ENCODE measurements around the gene TPCN2. TPM values are rescaled to one million over a fixed set of nuclear protein-coding genes. Genes with fewer than 3 reads are reported as not detected.
"Not testable (repeated sequence)": the region's sequence is repeated elsewhere in the genome, so short reads cannot be mapped to it uniquely, and the experiment has no call there.

Gene TPCN2
- total RNA-seq, 1 experiment from 2014 or later = 28.9 TPM

DNA sequence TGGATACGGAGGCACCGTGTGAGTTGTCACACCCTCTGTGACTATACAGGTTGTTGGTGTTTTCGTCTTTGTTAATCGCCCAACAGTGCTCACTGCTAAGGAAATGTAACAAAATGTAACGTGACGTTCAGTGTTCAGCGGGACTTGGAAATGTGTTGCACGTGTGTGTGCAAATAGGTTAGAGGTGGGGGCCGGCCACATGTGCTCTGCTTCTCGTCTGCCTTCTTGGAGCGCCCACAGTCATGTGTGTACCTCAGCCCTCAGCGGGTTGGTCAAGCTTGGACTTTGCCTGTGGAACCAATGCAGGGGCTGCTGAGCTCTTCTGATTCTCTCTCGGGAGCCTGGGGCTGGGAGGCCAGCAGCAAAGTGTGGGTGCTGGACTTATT lies 99.6 kb downstream of the TPCN2 start:
- Histone ChIP-seq H3K4me3 (ENCODE audit: low read depth, low read length, poor library complexity, severe bottlenecking) (no peak overlapping the region), H3K27ac (ENCODE audit: low read depth, low read length, poor library complexity, severe bottlenecking) (no peak overlapping the region), H3K9me3 (ENCODE audit: low read depth, low read length, poor library complexity, severe bottlenecking) (peaks cover 20% of the 10 kb centered on the region), H3K27me3 (replicated peaks; ENCODE audit: insufficient read depth, low read depth, low read length, poor library complexity) (no peaks in the 10 kb centered on the region), H3K36me3 (ENCODE audit: insufficient read depth, low read length, poor library complexity, severe bottlenecking) (no peaks in the 10 kb centered on the region), H3K4me1 (ENCODE audit: insufficient read depth, low read length, poor library complexity, severe bottlenecking) (no peaks in the 10 kb centered on the region)
- ChIA-PET POLR2A (ENCODE audit: low non-redundant PET) (no interaction called here), CTCF (interaction anchor here (1.0 kb wide), 1 partner anchor 17 kb away, joined by 3 read pairs; no protein-coding TSS in a partner anchor)
- BruUV-seq (replicated peaks) = no TSS peak
- TF ChIP-seq, protein P1, sequence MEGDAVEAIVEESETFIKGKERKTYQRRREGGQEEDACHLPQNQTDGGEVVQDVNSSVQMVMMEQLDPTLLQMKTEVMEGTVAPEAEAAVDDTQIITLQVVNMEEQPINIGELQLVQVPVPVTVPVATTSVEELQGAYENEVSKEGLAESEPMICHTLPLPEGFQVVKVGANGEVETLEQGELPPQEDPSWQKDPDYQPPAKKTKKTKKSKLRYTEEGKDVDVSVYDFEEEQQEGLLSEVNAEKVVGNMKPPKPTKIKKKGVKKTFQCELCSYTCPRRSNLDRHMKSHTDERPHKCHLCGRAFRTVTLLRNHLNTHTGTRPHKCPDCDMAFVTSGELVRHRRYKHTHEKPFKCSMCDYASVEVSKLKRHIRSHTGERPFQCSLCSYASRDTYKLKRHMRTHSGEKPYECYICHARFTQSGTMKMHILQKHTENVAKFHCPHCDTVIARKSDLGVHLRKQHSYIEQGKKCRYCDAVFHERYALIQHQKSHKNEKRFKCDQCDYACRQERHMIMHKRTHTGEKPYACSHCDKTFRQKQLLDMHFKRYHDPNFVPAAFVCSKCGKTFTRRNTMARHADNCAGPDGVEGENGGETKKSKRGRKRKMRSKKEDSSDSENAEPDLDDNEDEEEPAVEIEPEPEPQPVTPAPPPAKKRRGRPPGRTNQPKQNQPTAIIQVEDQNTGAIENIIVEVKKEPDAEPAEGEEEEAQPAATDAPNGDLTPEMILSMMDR (conservative IDR thresholded peaks at IDR 0.05; ENCODE audit: low read depth, low read length) = no peak
- no peak for TF ChIP-seq EZH2 (IDR thresholded peaks at IDR 0.05; ENCODE audit: borderline replicate concordance, low read depth, low read length, poor library complexity, severe bottlenecking)
- DNase-seq (ENCODE audit: low spot score) = no peak
- intact Hi-C loops (cut with micrococcal nuclease; ENCODE audit: unreplicated experiment) = no loop called here

DNA sequence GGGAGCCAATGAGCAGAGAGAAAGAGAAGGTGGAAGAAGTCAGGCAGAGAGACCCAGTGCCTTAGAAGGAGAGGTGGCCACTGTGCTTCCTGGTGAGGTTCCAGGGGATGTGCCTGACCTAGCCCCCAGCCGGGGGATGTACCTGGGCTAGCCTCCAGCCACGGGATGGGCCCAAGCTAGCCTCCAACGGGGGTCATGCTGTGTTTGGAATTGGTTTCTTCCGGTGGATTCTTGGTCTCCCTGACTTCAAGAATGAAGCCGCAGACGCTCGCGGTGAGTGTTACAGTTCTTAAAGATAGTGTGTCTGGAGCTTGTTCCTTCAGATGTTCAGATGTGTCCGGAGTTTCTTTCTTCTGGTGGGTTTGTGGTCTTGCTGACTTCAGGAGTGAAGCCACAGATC lies 100.1 kb downstream of the TPCN2 start:
- Histone ChIP-seq H3K36me3 (ENCODE audit: insufficient read depth, low read length, poor library complexity, severe bottlenecking) (no peaks in the 10 kb centered on the region), H3K27me3 (replicated peaks; ENCODE audit: insufficient read depth, low read depth, low read length, poor library complexity) (no peaks in the 10 kb centered on the region), H3K9me3 (ENCODE audit: low read depth, low read length, poor library complexity, severe bottlenecking) (peaks cover 20% of the 10 kb centered on the region), H3K4me1 (ENCODE audit: insufficient read depth, low read length, poor library complexity, severe bottlenecking) (no peaks in the 10 kb centered on the region), H3K4me3 (ENCODE audit: low read depth, low read length, poor library complexity, severe bottlenecking) (no peak overlapping the region), H3K27ac (ENCODE audit: low read depth, low read length, poor library complexity, severe bottlenecking) (no peak overlapping the region)
- no TSS peak for BruUV-seq (replicated peaks)
- ChIA-PET CTCF (interaction anchor here (1.0 kb wide), 1 partner anchor 17 kb away, joined by 3 read pairs; no protein-coding TSS in a partner anchor), POLR2A (ENCODE audit: low non-redundant PET) (no interaction called here)
- no peak for TF ChIP-seq EZH2 (IDR thresholded peaks at IDR 0.05; ENCODE audit: borderline replicate concordance, low read depth, low read length, poor library complexity, severe bottlenecking)
- TF ChIP-seq, protein P1 (conservative IDR thresholded peaks at IDR 0.05; ENCODE audit: low read depth, low read length) = no peak
- no peak for DNase-seq (ENCODE audit: low spot score)
- intact Hi-C loops (cut with micrococcal nuclease; ENCODE audit: unreplicated experiment) = no loop called here

DNA sequence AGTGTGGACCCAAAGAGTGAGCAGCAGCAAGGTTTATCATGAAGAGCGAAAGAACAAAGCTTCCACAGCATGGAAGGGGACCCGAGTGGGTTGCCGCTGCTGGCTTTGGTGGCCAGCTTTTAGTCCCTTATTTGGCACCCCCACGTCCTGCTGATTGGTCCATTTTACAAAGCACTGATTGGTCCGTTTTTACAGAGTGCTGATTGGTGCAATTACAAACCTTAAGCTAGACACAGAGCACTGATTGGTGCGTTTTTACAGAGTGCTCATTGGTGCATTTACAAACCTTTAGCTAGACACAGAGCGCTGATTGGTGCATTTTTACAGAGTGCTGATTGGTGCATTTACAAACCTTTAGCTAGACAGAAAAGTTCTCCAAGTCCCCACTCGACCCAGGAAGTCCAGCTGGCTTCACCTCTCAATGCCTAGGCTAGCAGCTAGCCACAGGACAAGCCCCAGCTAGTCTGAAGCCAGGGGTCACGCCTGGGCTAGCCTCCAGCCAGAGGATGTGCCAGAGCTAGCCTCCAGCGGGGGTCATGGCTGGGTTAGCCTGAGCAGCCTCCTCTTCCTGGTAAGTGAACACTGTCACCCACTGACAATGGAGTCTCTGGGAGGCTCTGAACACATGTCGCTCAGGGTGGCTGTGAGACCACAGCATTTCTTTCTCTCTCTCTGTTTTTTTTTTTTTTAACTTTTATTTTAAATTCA lies 100.8 kb downstream of the TPCN2 start:
- H3K9me3 ChIP-seq (ENCODE audit: low read depth, low read length, poor library complexity, severe bottlenecking) = peaks cover 20% of the 10 kb centered on the region
- H3K27me3 ChIP-seq (replicated peaks; ENCODE audit: insufficient read depth, low read depth, low read length, poor library complexity); intact Hi-C loops (cut with micrococcal nuclease; ENCODE audit: unreplicated experiment); H3K4me3 ChIP-seq (ENCODE audit: low read depth, low read length, poor library complexity, severe bottlenecking); DNase-seq (ENCODE audit: low spot score); POLR2A ChIA-PET (ENCODE audit: low non-redundant PET); H3K36me3 ChIP-seq (ENCODE audit: insufficient read depth, low read length, poor library complexity, severe bottlenecking); H3K27ac ChIP-seq (ENCODE audit: low read depth, low read length, poor library complexity, severe bottlenecking); BruUV-seq (replicated peaks); H3K4me1 ChIP-seq (ENCODE audit: insufficient read depth, low read length, poor library complexity, severe bottlenecking): not testable (repeated sequence)
- CTCF ChIA-PET = interaction anchor here (1.0 kb wide), 1 partner anchor 18 kb away, joined by 3 read pairs; no protein-coding TSS in a partner anchor

DNA sequence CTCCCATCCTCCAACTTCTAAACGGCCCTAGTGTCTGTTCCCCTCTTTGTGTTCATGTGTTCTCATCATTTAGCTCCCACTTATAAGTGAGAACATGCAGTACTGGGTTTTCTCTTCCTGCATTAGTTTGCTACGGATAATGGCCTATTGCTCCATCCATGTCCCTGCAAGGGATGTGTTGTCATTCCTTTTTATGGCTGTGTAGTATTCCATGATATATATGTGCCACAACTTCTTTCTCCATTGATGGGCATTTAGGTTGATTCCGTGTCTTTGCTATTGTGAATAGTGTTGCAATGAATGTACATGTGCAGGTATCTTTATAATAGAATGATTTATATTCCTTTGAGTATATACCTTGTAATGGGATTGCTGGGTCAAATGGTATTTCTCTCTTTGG lies 101.4 kb downstream of the TPCN2 start:
- no TSS peak for BruUV-seq (replicated peaks)
- Histone ChIP-seq H3K4me3 (ENCODE audit: low read depth, low read length, poor library complexity, severe bottlenecking) (no peak overlapping the region), H3K9me3 (ENCODE audit: low read depth, low read length, poor library complexity, severe bottlenecking) (peaks cover 20% of the 10 kb centered on the region), H3K27me3 (replicated peaks; ENCODE audit: insufficient read depth, low read depth, low read length, poor library complexity) (no peaks in the 10 kb centered on the region), H3K4me1 (ENCODE audit: insufficient read depth, low read length, poor library complexity, severe bottlenecking) (no peaks in the 10 kb centered on the region), H3K36me3 (ENCODE audit: insufficient read depth, low read length, poor library complexity, severe bottlenecking) (no peaks in the 10 kb centered on the region), H3K27ac (ENCODE audit: low read depth, low read length, poor library complexity, severe bottlenecking) (no peak overlapping the region)
- TF ChIP-seq EZH2 (IDR thresholded peaks at IDR 0.05; ENCODE audit: borderline replicate concordance, low read depth, low read length, poor library complexity, severe bottlenecking) = no peak
- TF ChIP-seq, protein P1 (conservative IDR thresholded peaks at IDR 0.05; ENCODE audit: low read depth, low read length) = no peak
- intact Hi-C loops (cut with micrococcal nuclease; ENCODE audit: unreplicated experiment) = no loop called here
- ChIA-PET CTCF (no interaction called here), POLR2A (ENCODE audit: low non-redundant PET) (no interaction called here)
- DNase-seq (ENCODE audit: low spot score) = no peak

Measured in A673 (cell line).